Measurements from ENCODE around the gene GPR35. TPM values are rescaled to one million over a fixed set of nuclear protein-coding genes. Genes with fewer than 3 reads are reported as not detected.

Gene GPR35
- total and polyA plus RNA-seq, 4 donors = 0.30 to 2.4 (median 0.44) TPM

- Histone ChIP-seq H3K9me3 (ENCODE audit: control insufficient read depth in 4 of 4, low read length in 3 of 4) (no peaks in the 10 kb centered on the region), H3K9ac (ENCODE audit: low read depth in 1 of 2, low read length in 2 of 2) (no peak overlapping the region), H3K27ac (ENCODE audit: low read depth in 1 of 2, low read length in 2 of 2) (no peak overlapping the region), H3K36me3 (ENCODE audit: control insufficient read depth in 4 of 4, insufficient read depth in 3 of 4, low read depth in 1 of 4, low read length in 3 of 4) (peaks cover 0 to 11% (median 4%) of the 10 kb centered on the region in 4 donors), H3K27me3 (ENCODE audit: control insufficient read depth in 4 of 4, insufficient read depth in 4 of 4, low read length in 3 of 4) (no peaks in the 10 kb centered on the region), H3K4me1 (ENCODE audit: control insufficient read depth in 4 of 4, insufficient read depth in 4 of 4, low read length in 3 of 4) (peaks cover 2 to 11% (median 6%) of the 10 kb centered on the region in 4 donors), H3K4me3 (ENCODE audit: low read depth in 1 of 3, low read length in 3 of 3) (no peak overlapping the region)
- TF ChIP-seq YY1 (IDR thresholded peaks at IDR 0.05) = no peak
- TF ChIP-seq FOXA1 (IDR thresholded peaks at IDR 0.05) = no peak
- no peak for TF ChIP-seq FOXA2 (IDR thresholded peaks at IDR 0.05)
- no peak for TF ChIP-seq RAD21 (IDR thresholded peaks at IDR 0.05)
- TF ChIP-seq JUND (IDR thresholded peaks at IDR 0.05) = no peak
- no peak for TF ChIP-seq HNF4G (IDR thresholded peaks at IDR 0.05)
- TF ChIP-seq CTCF (IDR thresholded peaks at IDR 0.05; ENCODE audit: low read depth, low read length, missing input control) = no peak
- TF ChIP-seq HNF4A (conservative IDR thresholded peaks at IDR 0.05) = no peak
- TF ChIP-seq ZBTB33 (IDR thresholded peaks at IDR 0.05) = no peak
- TF ChIP-seq TAF1 (conservative IDR thresholded peaks at IDR 0.05) = no peak
- no peak for TF ChIP-seq NR2F2 (IDR thresholded peaks at IDR 0.05)
- no peak for TF ChIP-seq REST (IDR thresholded peaks at IDR 0.05)
- TF ChIP-seq GABPA (IDR thresholded peaks at IDR 0.05 in 1 of 2, conservative IDR thresholded peaks at IDR 0.05 in 1 of 2) = no peak
- no peak for DNase-seq (ENCODE audit: low spot score)
- WGBS = 91% methylated on average over 32 of the region's 32 CpGs
Measured at GRCh38 chr2:240602266-240603050, 22.8 kb upstream of the GPR35 start.

- Histone ChIP-seq H3K27me3 (ENCODE audit: control insufficient read depth in 4 of 4, insufficient read depth in 4 of 4, low read length in 3 of 4) (no peaks in the 10 kb centered on the region), H3K27ac (ENCODE audit: low read depth in 1 of 2, low read length in 2 of 2) (no peak overlapping the region), H3K9ac (ENCODE audit: low read depth in 1 of 2, low read length in 2 of 2) (no peak overlapping the region)
Measured at GRCh38 chr2:240603081-240603835, 22.0 kb upstream of the GPR35 start.

More at GRCh38 chr2:240603081-240603835, 22.0 kb upstream of the GPR35 start:
- TF ChIP-seq ZBTB33 (IDR thresholded peaks at IDR 0.05) = no peak
- no peak for TF ChIP-seq GABPA (IDR thresholded peaks at IDR 0.05 in 1 of 2, conservative IDR thresholded peaks at IDR 0.05 in 1 of 2)
- Histone ChIP-seq H3K9me3 (ENCODE audit: control insufficient read depth in 4 of 4, low read length in 3 of 4) (no peaks in the 10 kb centered on the region), H3K36me3 (ENCODE audit: control insufficient read depth in 4 of 4, insufficient read depth in 3 of 4, low read depth in 1 of 4, low read length in 3 of 4) (peaks cover 0 to 5% (median 2%) of the 10 kb centered on the region in 4 donors), H3K4me1 (ENCODE audit: control insufficient read depth in 4 of 4, insufficient read depth in 4 of 4, low read length in 3 of 4) (peaks cover 2 to 11% (median 6%) of the 10 kb centered on the region in 4 donors), H3K4me3 (ENCODE audit: low read depth in 1 of 3, low read length in 3 of 3) (no peak overlapping the region)
- no peak for DNase-seq (ENCODE audit: low spot score)
- 94% methylated on average over 22 of the region's 22 CpGs for WGBS
